ENCODE results near the gene PRR14. TPM values are rescaled to one million over a fixed set of nuclear protein-coding genes. Genes with fewer than 3 reads are reported as not detected.

Gene PRR14
- total RNA-seq, 1 donor from 2014 or later, result 2.6 TPM

- FAIRE-seq (no peak), DNase-seq (ENCODE audit: low read depth) (peak; percentile 15)
- no peaks in the 10 kb centered on the region for H3K27me3 ChIP-seq (ENCODE audit: control insufficient read depth, insufficient read depth, low read length)
- H3K36me3 ChIP-seq (ENCODE audit: control insufficient read depth, insufficient read depth, low read length), result peaks cover 31% of the 10 kb centered on the region
- peak overlapping the region; percentile 68 for H3K4me3 ChIP-seq (ENCODE audit: low read depth, low read length)
- peak; percentile 18 for TF ChIP-seq CTCF (IDR thresholded peaks at IDR 0.05; ENCODE audit: insufficient read depth, low read length, severe bottlenecking)
Observed at GRCh38 chr16:30659507-30660423, 9.0 kb downstream of the PRR14 start.

GRCh38 chr16:30660424-30661261 lies 9.9 kb downstream of the PRR14 start:
- H3K27me3 ChIP-seq (ENCODE audit: control insufficient read depth, insufficient read depth, low read length), result no peaks in the 10 kb centered on the region
- no peak for FAIRE-seq
- DNase-seq (ENCODE audit: low read depth), result peak; percentile 29
- TF ChIP-seq CTCF (IDR thresholded peaks at IDR 0.05; ENCODE audit: insufficient read depth, low read length, severe bottlenecking), result no peak
- peaks cover 31% of the 10 kb centered on the region for H3K36me3 ChIP-seq (ENCODE audit: control insufficient read depth, insufficient read depth, low read length)
- peak overlapping the region; percentile 68 for H3K4me3 ChIP-seq (ENCODE audit: low read depth, low read length)

- Histone ChIP-seq H3K36me3 (ENCODE audit: control insufficient read depth, insufficient read depth, low read length) (peaks cover 42% of the 10 kb centered on the region), H3K27me3 (ENCODE audit: control insufficient read depth, insufficient read depth, low read length) (no peaks in the 10 kb centered on the region), H3K4me3 (ENCODE audit: low read depth, low read length) (no peak overlapping the region)
- DNase-seq (ENCODE audit: low read depth), result no peak
- no peak for TF ChIP-seq CTCF (IDR thresholded peaks at IDR 0.05; ENCODE audit: insufficient read depth, low read length, severe bottlenecking)
- FAIRE-seq, result no peak
Observed at GRCh38 chr16:30662449-30662848, 11.7 kb downstream of the PRR14 start.

GRCh38 chr16:30663038-30663437 lies 12.3 kb downstream of the PRR14 start:
- DNase-seq (ENCODE audit: low read depth) (no peak), FAIRE-seq (no peak)
- peaks cover 48% of the 10 kb centered on the region for H3K36me3 ChIP-seq (ENCODE audit: control insufficient read depth, insufficient read depth, low read length)
- no peak for TF ChIP-seq CTCF (IDR thresholded peaks at IDR 0.05; ENCODE audit: insufficient read depth, low read length, severe bottlenecking)
- no peak overlapping the region for H3K4me3 ChIP-seq (ENCODE audit: low read depth, low read length)
- H3K27me3 ChIP-seq (ENCODE audit: control insufficient read depth, insufficient read depth, low read length), result no peaks in the 10 kb centered on the region

GRCh38 chr16:30663820-30664219 lies 13.1 kb downstream of the PRR14 start:
- DNase-seq (ENCODE audit: low read depth), result no peak
- Histone ChIP-seq H3K27me3 (ENCODE audit: control insufficient read depth, insufficient read depth, low read length) (no peaks in the 10 kb centered on the region), H3K36me3 (ENCODE audit: control insufficient read depth, insufficient read depth, low read length) (peaks cover 50% of the 10 kb centered on the region), H3K4me3 (ENCODE audit: low read depth, low read length) (no peak overlapping the region)
- FAIRE-seq, result no peak
- no peak for TF ChIP-seq CTCF (IDR thresholded peaks at IDR 0.05; ENCODE audit: insufficient read depth, low read length, severe bottlenecking)
